ENCODE results near the gene CCDC183.
"Not testable (repeated sequence)": the region's sequence is repeated elsewhere in the genome, so short reads cannot be mapped to it uniquely, and the experiment has no call there.

CCDC183 gene

GRCh38 chr9:136840140-136840876, 44.2 kb downstream of the CCDC183 start:
- peaks cover 13% of the 10 kb centered on the region; the same call in 1 of the 2 replicates for H3K36me3 ChIP-seq (ENCODE audit: insufficient read depth, low read depth, low read length)
- no peaks in the 10 kb centered on the region for H3K9me3 ChIP-seq (ENCODE audit: insufficient read depth, low read depth, low read length)
- no peak overlapping the region for H3K4me3 ChIP-seq (ENCODE audit: low read length)
- H3K27ac ChIP-seq (ENCODE audit: low read length), result no peak overlapping the region
- no peak overlapping the region for H3K9ac ChIP-seq (ENCODE audit: low read depth, low read length)
- H3K27me3 ChIP-seq (ENCODE audit: insufficient read depth, low read length), result no peaks in the 10 kb centered on the region; the same call in 1 of the 2 replicates
- H3K4me1 ChIP-seq (ENCODE audit: insufficient read depth, low read length), result peaks cover 6% of the 10 kb centered on the region; the same call in 1 of the 2 replicates

- Histone ChIP-seq H3K4me3 (ENCODE audit: low read length) (no peak overlapping the region), H3K9ac (ENCODE audit: low read depth, low read length) (no peak overlapping the region), H3K9me3 (ENCODE audit: insufficient read depth, low read depth, low read length) (no peaks in the 10 kb centered on the region), H3K4me1 (ENCODE audit: insufficient read depth, low read length) (peaks cover 6% of the 10 kb centered on the region; the same call in 1 of the 2 replicates), H3K27ac (ENCODE audit: low read length) (no peak overlapping the region), H3K36me3 (ENCODE audit: insufficient read depth, low read depth, low read length) (peaks cover 13% of the 10 kb centered on the region; the same call in 1 of the 2 replicates), H3K27me3 (ENCODE audit: insufficient read depth, low read length) (no peaks in the 10 kb centered on the region; the same call in 1 of the 2 replicates)
Observed at GRCh38 chr9:136840877-136841645, 44.9 kb downstream of the CCDC183 start.

- not testable (repeated sequence) for H3K9ac ChIP-seq (ENCODE audit: low read depth, low read length); H3K27me3 ChIP-seq (ENCODE audit: insufficient read depth, low read length); H3K9me3 ChIP-seq (ENCODE audit: insufficient read depth, low read depth, low read length); H3K27ac ChIP-seq (ENCODE audit: low read length); H3K4me3 ChIP-seq (ENCODE audit: low read length); H3K4me1 ChIP-seq (ENCODE audit: insufficient read depth, low read length)
- peaks cover 13% of the 10 kb centered on the region; the same call in 1 of the 2 replicates for H3K36me3 ChIP-seq (ENCODE audit: insufficient read depth, low read depth, low read length)
Observed at GRCh38 chr9:136841646-136842379, 45.7 kb downstream of the CCDC183 start.

- not testable (repeated sequence) for H3K27ac ChIP-seq (ENCODE audit: low read length); H3K9ac ChIP-seq (ENCODE audit: low read depth, low read length); H3K4me1 ChIP-seq (ENCODE audit: insufficient read depth, low read length); H3K9me3 ChIP-seq (ENCODE audit: insufficient read depth, low read depth, low read length); H3K27me3 ChIP-seq (ENCODE audit: insufficient read depth, low read length)
- H3K36me3 ChIP-seq (ENCODE audit: insufficient read depth, low read depth, low read length), result peaks cover 13% of the 10 kb centered on the region; the same call in 1 of the 2 replicates
- H3K4me3 ChIP-seq (ENCODE audit: low read length), result peak within 1 kb of the TSS; percentile 54; the same call in 1 of the 2 replicates
Observed at GRCh38 chr9:136842380-136842948, 46.3 kb downstream of the CCDC183 start, which contains the start of gene AJM1. Gene AJM1 (plus strand): TSS chr9:136842478. CDS start chr9:136844415, 1,937 bp downstream.

- not testable (repeated sequence) for H3K4me1 ChIP-seq (ENCODE audit: insufficient read depth, low read length); H3K27ac ChIP-seq (ENCODE audit: low read length); H3K9ac ChIP-seq (ENCODE audit: low read depth, low read length); H3K27me3 ChIP-seq (ENCODE audit: insufficient read depth, low read length); H3K4me3 ChIP-seq (ENCODE audit: low read length); H3K9me3 ChIP-seq (ENCODE audit: insufficient read depth, low read depth, low read length)
- peaks cover 13% of the 10 kb centered on the region; the same call in 1 of the 2 replicates for H3K36me3 ChIP-seq (ENCODE audit: insufficient read depth, low read depth, low read length)
Observed at GRCh38 chr9:136843159-136843800, 47.1 kb downstream of the CCDC183 start.

- not testable (repeated sequence) for H3K27ac ChIP-seq (ENCODE audit: low read length); H3K9ac ChIP-seq (ENCODE audit: low read depth, low read length)
- peaks cover 11% of the 10 kb centered on the region; the same call in 1 of the 2 replicates for H3K36me3 ChIP-seq (ENCODE audit: insufficient read depth, low read depth, low read length)
Observed at GRCh38 chr9:136843801-136844740, 47.9 kb downstream of the CCDC183 start.

GRCh38 chr9:136844761-136845464, 48.8 kb downstream of the CCDC183 start:
- H3K4me3 ChIP-seq (ENCODE audit: low read length), result no peak overlapping the region
- H3K9me3 ChIP-seq (ENCODE audit: insufficient read depth, low read depth, low read length), result no peaks in the 10 kb centered on the region
- no peak overlapping the region for H3K27ac ChIP-seq (ENCODE audit: low read length)
- H3K27me3 ChIP-seq (ENCODE audit: insufficient read depth, low read length), result peaks cover 6% of the 10 kb centered on the region; the same call in 1 of the 2 replicates
- H3K9ac ChIP-seq (ENCODE audit: low read depth, low read length), result no peak overlapping the region
- 0 out of 2 replicates have a peak, but pooled peaks cover 3% of the 10 kb centered on the region for H3K36me3 ChIP-seq (ENCODE audit: insufficient read depth, low read depth, low read length)
- peaks cover 7% of the 10 kb centered on the region; the same call in 1 of the 2 replicates for H3K4me1 ChIP-seq (ENCODE audit: insufficient read depth, low read length)

More at GRCh38 chr9:136843801-136844740, 47.9 kb downstream of the CCDC183 start:
- H3K4me1 ChIP-seq (ENCODE audit: insufficient read depth, low read length); H3K4me3 ChIP-seq (ENCODE audit: low read length); H3K27me3 ChIP-seq (ENCODE audit: insufficient read depth, low read length); H3K9me3 ChIP-seq (ENCODE audit: insufficient read depth, low read depth, low read length): not testable (repeated sequence)

GRCh38 chr9:136845465-136846260, 49.5 kb downstream of the CCDC183 start:
- Histone ChIP-seq H3K9me3 (ENCODE audit: insufficient read depth, low read depth, low read length) (no peaks in the 10 kb centered on the region), H3K9ac (ENCODE audit: low read depth, low read length) (no peak overlapping the region), H3K27me3 (ENCODE audit: insufficient read depth, low read length) (peaks cover 6% of the 10 kb centered on the region; the same call in 1 of the 2 replicates), H3K4me1 (ENCODE audit: insufficient read depth, low read length) (peaks cover 10% of the 10 kb centered on the region; the same call in 1 of the 2 replicates), H3K27ac (ENCODE audit: low read length) (no peak overlapping the region), H3K36me3 (ENCODE audit: insufficient read depth, low read depth, low read length) (peaks cover 4% of the 10 kb centered on the region; the same call in 1 of the 2 replicates), H3K4me3 (ENCODE audit: low read length) (no peak overlapping the region)

All from iPS-20b (cell line).